Muscle of leg (tissue), 11 donors: ENCODE results near the gene KDSR. TPM values are rescaled to one million over a fixed set of nuclear protein-coding genes. Genes with fewer than 3 reads are reported as not detected.
A peak's percentile ranks its signal among the peaks of the same experiment; 100 is the strongest.

Source experiments
- DNase-seq: peaks from one replicate; pipeline ENCODE4 v3.0.0; 2013
- H3K27ac ChIP-seq: one replicate; pipeline ENCODE4 v1.5.1; 2013; ENCODE audit warnings: mild to moderate bottlenecking, low read length, control low read depth
- H3K27me3 ChIP-seq: one replicate; pipeline ENCODE4 v1.6.1; 2013; ENCODE audit warnings: low read length; ENCODE audit not compliant: control insufficient read depth, insufficient read depth
- H3K36me3 ChIP-seq: one replicate; pipeline ENCODE4 v1.6.1; 2013; ENCODE audit warnings: low read length; ENCODE audit not compliant: control insufficient read depth, insufficient read depth
- H3K4me1 ChIP-seq: one replicate; pipeline ENCODE4 v1.6.1; 2013; ENCODE audit warnings: low read length; ENCODE audit not compliant: control insufficient read depth, insufficient read depth
- H3K4me3 ChIP-seq: one replicate; pipeline ENCODE4 v1.5.1; 2013; ENCODE audit warnings: low read length, control low read depth
- H3K9me3 ChIP-seq: replicated peaks from 2 replicates; pipeline ENCODE4 v1.6.1; 2013; ENCODE audit warnings: low read depth, low read length; ENCODE audit not compliant: control insufficient read depth
- WGBS: methylation state at CpG from one replicate; pipeline ENCODE4 v1.1.5; 2013; ENCODE audit warnings: missing lambda C conversion rate; ENCODE audit not compliant: insufficient coverage; 5-methylcytosine and 5-hydroxymethylcytosine counted together
- polyA plus RNA-seq, 8 donors: library from polyadenylated mRNA; unstranded; fragments of 120-200 nt; gene quantifications; one replicate each; pipeline versions ENCODE4 v1.2.1 to v1.2.3, GENCODE V29; 2013; ENCODE audit warnings: inconsistent platforms in 1 of 8, low replicate concordance in 1 of 8; ENCODE audit not compliant: insufficient read length in 8 of 8, insufficient read depth in 1 of 8
- total RNA-seq: library from RNA; stranded (reverse); fragments of 120-200 nt; gene quantifications from one replicate; pipeline ENCODE4 v1.2.4, GENCODE V29; 2013

Gene KDSR
- total and polyA plus RNA-seq, 9 donors = 13.9 to 34.7 (median 24.7) TPM

GRCh38 chr18:63346031-63346430 lies 21.0 kb downstream of the KDSR start:
- WGBS = 60% methylated on average over 6 of the region's 7 CpGs
- no peak overlapping the region for H3K4me3 ChIP-seq

GRCh38 chr18:63344918-63345317 lies 22.1 kb downstream of the KDSR start:
- DNase-seq = no peak
- peaks cover 8% of the 10 kb centered on the region for H3K4me1 ChIP-seq
- 81% methylated on average over 2 of the region's 2 CpGs for WGBS
- peaks cover 64% of the 10 kb centered on the region for H3K36me3 ChIP-seq
- no peaks in the 10 kb centered on the region for H3K9me3 ChIP-seq
- no peak overlapping the region for H3K4me3 ChIP-seq
- H3K27me3 ChIP-seq = no peaks in the 10 kb centered on the region
- no peak overlapping the region for H3K27ac ChIP-seq

More at GRCh38 chr18:63346031-63346430, 21.0 kb downstream of the KDSR start:
- Histone ChIP-seq H3K36me3 (peaks cover 67% of the 10 kb centered on the region), H3K4me1 (peaks cover 8% of the 10 kb centered on the region), H3K9me3 (no peaks in the 10 kb centered on the region), H3K27ac (no peak overlapping the region), H3K27me3 (no peaks in the 10 kb centered on the region)
- peak; percentile 46 for DNase-seq

GRCh38 chr18:63344263-63344662 lies 22.7 kb downstream of the KDSR start:
- H3K27ac ChIP-seq = no peak overlapping the region
- no peaks in the 10 kb centered on the region for H3K27me3 ChIP-seq
- DNase-seq = no peak
- H3K9me3 ChIP-seq = no peaks in the 10 kb centered on the region
- peaks cover 8% of the 10 kb centered on the region for H3K4me1 ChIP-seq
- peaks cover 59% of the 10 kb centered on the region for H3K36me3 ChIP-seq
- H3K4me3 ChIP-seq = no peak overlapping the region
- 100% methylated on average over 1 of the region's 5 CpGs for WGBS

GRCh38 chr18:63342206-63342605 lies 24.8 kb downstream of the KDSR start:
- H3K36me3 ChIP-seq = peaks cover 53% of the 10 kb centered on the region
- WGBS = 23% methylated on average over 5 of the region's 5 CpGs
- no peaks in the 10 kb centered on the region for H3K27me3 ChIP-seq
- DNase-seq = peak; percentile 63
- H3K9me3 ChIP-seq = no peaks in the 10 kb centered on the region
- H3K4me3 ChIP-seq = no peak overlapping the region
- no peak overlapping the region for H3K27ac ChIP-seq
- H3K4me1 ChIP-seq = peaks cover 8% of the 10 kb centered on the region

GRCh38 chr18:63339920-63340484 lies 27.0 kb downstream of the KDSR start:
- peaks cover 46% of the 10 kb centered on the region for H3K36me3 ChIP-seq
- DNase-seq = peak; percentile 47
- H3K27me3 ChIP-seq = no peaks in the 10 kb centered on the region
- no peaks in the 10 kb centered on the region for H3K4me1 ChIP-seq
- H3K4me3 ChIP-seq = no peak overlapping the region
- H3K9me3 ChIP-seq = no peaks in the 10 kb centered on the region
- H3K27ac ChIP-seq = no peak overlapping the region
- WGBS = 0% methylated on average over 1 of the region's 4 CpGs

GRCh38 chr18:63336366-63337099 lies 30.5 kb downstream of the KDSR start:
- H3K27ac ChIP-seq = peak overlapping the region; percentile 31
- WGBS = 40% methylated on average over 1 of the region's 8 CpGs

GRCh38 chr18:63331105-63331504 lies 35.9 kb downstream of the KDSR start:
- Histone ChIP-seq H3K4me1 (no peaks in the 10 kb centered on the region), H3K9me3 (no peaks in the 10 kb centered on the region), H3K36me3 (peaks cover 39% of the 10 kb centered on the region), H3K27me3 (no peaks in the 10 kb centered on the region), H3K27ac (no peak overlapping the region), H3K4me3 (no peak overlapping the region)
- no CpG with 5 or more reads among the region's 4 CpGs for WGBS
- DNase-seq = no peak

More at GRCh38 chr18:63336366-63337099, 30.5 kb downstream of the KDSR start:
- no peak overlapping the region for H3K4me3 ChIP-seq
- H3K4me1 ChIP-seq = no peaks in the 10 kb centered on the region
- no peaks in the 10 kb centered on the region for H3K27me3 ChIP-seq
- H3K36me3 ChIP-seq = peaks cover 50% of the 10 kb centered on the region
- peak; percentile 82 for DNase-seq
- H3K9me3 ChIP-seq = no peaks in the 10 kb centered on the region

- Histone ChIP-seq H3K27ac (peak overlapping the region; percentile 13), H3K36me3 (peaks cover 26% of the 10 kb centered on the region), H3K4me3 (no peak overlapping the region), H3K9me3 (no peaks in the 10 kb centered on the region), H3K4me1 (no peaks in the 10 kb centered on the region), H3K27me3 (no peaks in the 10 kb centered on the region)
- no CpG with 5 or more reads among the region's 7 CpGs for WGBS
- DNase-seq = peak; percentile 84
These were observed 37.4 kb downstream of the KDSR start for GRCh38 chr18:63329431-63330145.

GRCh38 chr18:63326011-63326410 lies 41.0 kb downstream of the KDSR start:
- Histone ChIP-seq H3K36me3 (peaks cover 2% of the 10 kb centered on the region), H3K27ac (no peak overlapping the region)
- 62% methylated on average over 4 of the region's 5 CpGs for WGBS

GRCh38 chr18:63325086-63325686 lies 41.8 kb downstream of the KDSR start:
- H3K36me3 ChIP-seq = peaks cover under 1% of the 10 kb centered on the region
- DNase-seq = no peak
- H3K4me1 ChIP-seq = peaks cover 10% of the 10 kb centered on the region
- no peak overlapping the region for H3K27ac ChIP-seq
- H3K27me3 ChIP-seq = no peaks in the 10 kb centered on the region
- no peak overlapping the region for H3K4me3 ChIP-seq
- H3K9me3 ChIP-seq = no peaks in the 10 kb centered on the region
- 93% methylated on average over 5 of the region's 11 CpGs for WGBS

More at GRCh38 chr18:63326011-63326410, 41.0 kb downstream of the KDSR start:
- H3K27me3 ChIP-seq = no peaks in the 10 kb centered on the region
- no peaks in the 10 kb centered on the region for H3K9me3 ChIP-seq
- H3K4me1 ChIP-seq = peaks cover 6% of the 10 kb centered on the region
- DNase-seq = peak; percentile 41
- H3K4me3 ChIP-seq = no peak overlapping the region
